HG03280 (cell line): Measurements from ENCODE around the gene RAB36.

Experiments
- ATAC-seq: cut with Tn5 transposase; IDR thresholded peaks from one replicate; pipeline ENCODE4 v1.9.1; 2021; ENCODE audit warnings: mild to moderate bottlenecking, moderate library complexity; ENCODE audit not compliant: unreplicated experiment

The RAB36 gene

DNA sequence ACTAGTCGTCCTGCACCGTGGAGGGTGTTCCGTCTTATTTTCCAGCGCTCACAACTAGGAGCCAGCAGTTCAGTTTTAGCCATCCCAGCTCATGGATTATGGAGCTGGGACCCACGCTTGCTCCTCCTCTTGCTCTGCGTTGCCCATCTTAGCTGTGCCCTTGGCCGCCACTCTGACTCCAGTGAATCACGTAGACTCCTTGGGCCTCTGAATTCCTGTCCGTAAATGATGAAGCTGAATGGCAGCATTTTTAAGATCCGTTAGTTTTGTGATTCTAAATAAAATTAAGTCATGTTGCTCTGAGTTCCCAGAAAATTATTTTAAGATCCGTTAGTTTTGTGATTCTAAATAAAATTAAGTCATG, 58.8 kb downstream of the RAB36 start:
- ATAC-seq, result no peak

DNA sequence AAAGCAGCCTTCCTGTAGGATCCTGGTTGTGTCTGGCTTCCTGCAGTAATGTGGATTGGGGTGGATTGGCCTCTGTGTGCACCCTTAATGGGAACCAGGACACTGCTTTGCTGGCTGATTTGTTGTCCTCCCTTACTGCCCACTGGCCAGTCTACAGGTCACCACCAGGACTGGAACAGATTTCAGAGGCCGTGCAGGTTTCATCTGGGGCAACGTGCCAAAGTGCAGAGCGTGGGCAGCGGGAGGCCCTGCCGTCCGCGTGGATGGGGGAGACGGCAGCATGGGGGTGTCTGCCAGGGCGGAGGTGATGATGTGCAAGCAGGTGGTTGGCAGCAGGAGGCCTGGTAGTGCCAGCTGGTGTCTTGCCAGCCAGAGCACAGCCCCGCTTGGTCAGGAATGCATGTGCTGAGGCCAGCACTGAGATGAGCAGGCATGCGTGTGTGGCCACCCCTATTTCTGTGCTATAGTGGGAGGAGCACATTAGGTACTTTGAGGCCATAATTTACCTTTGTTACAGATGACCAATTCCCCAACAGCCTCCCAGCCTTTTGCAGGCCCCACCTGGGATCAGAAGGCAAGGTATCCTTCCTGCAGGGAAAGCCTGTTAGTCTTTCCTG, 59.4 kb downstream of the RAB36 start:
- no peak for ATAC-seq

DNA sequence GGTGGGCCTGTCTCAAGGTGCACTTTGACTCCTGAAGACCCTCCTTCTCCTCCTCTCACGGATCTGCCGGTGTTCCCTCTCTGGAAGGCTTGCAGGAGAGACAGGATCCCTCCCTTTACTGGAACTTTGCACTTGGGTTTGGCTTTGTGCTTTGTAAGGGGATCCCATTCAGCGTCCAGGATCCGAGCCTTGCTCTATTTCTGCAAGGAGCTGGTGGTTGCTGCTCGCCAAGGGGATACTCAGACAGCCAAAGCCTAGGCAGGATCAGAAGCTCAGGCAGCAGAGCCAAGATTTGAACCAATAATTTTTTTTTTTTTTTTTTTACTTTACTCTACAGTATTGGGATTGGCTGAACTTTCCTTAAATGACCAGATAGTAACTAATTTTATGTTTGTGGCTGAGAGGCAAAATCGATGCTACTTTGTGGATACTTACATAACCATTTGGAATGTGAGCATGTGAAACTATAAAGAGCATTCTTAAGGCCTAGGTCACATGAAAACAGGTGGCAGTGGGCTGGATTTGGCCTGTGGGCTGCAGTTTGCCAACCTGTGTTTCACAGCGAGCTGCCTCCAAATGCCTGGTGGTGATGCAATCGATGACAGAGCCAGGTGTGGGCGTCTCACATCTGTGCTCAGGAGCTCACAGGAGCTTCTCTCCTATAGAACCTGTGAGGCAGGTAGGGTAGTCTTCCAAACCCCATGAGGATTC, 60.2 kb downstream of the RAB36 start:
- no peak for ATAC-seq

- ATAC-seq, result no peak
These were observed 61.6 kb downstream of the RAB36 start for GRCh38 chr22:23206915-23207314.

DNA sequence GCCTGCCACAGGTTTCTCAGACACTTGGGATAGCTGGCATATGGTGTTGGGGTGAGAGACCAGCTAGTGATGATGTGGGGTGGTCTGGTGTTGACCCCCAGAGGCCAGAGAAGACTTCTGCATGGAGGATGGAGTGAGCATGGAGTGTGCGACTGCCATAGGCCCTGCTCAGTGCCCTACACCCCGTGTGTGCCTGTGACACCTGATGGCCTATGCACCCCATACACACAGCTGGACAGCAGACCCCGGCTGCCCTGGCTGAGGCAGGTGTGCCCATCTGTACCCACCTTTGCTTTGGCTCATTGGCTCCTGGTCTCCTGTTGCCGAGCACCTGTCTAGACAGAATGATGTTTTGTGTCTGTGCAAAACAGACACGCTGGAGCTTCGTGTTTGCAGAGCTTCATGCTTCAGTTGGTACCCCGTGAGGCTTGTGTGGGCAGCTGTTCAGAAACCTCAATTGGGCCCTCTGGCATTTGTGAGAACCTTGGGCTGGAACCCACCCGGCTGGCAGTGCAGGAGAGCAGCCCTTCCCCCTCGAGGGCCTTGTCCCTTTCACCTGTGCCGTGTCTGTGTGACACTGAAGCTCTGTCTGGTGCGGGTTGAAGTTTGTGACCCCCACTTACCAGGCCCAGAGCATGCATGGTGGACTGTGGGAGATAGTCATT, 62.6 kb downstream of the RAB36 start:
- no peak for ATAC-seq

- ATAC-seq, result no peak
These were observed 65.3 kb downstream of the RAB36 start for GRCh38 chr22:23210428-23211170.

DNA sequence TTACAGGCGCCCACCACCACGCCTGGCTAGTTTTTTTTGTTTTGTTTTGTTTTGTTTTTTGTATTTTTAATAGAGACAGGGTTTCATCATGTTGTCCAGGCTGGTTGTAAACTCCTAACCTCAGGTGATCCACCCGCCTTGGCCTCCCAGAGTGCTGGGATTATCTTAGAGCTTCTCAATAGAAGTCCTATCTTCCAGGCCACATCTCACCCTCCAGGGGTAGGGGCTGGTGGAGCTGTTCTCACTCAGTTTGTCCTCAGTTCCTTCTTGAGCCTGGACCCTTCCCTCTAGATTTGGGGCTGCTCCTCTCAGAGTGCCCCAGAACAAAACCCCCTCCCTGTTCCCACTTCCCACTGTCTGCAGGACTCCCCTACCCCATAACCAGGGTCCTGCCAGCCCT, 66.3 kb downstream of the RAB36 start:
- ATAC-seq, result no peak

DNA sequence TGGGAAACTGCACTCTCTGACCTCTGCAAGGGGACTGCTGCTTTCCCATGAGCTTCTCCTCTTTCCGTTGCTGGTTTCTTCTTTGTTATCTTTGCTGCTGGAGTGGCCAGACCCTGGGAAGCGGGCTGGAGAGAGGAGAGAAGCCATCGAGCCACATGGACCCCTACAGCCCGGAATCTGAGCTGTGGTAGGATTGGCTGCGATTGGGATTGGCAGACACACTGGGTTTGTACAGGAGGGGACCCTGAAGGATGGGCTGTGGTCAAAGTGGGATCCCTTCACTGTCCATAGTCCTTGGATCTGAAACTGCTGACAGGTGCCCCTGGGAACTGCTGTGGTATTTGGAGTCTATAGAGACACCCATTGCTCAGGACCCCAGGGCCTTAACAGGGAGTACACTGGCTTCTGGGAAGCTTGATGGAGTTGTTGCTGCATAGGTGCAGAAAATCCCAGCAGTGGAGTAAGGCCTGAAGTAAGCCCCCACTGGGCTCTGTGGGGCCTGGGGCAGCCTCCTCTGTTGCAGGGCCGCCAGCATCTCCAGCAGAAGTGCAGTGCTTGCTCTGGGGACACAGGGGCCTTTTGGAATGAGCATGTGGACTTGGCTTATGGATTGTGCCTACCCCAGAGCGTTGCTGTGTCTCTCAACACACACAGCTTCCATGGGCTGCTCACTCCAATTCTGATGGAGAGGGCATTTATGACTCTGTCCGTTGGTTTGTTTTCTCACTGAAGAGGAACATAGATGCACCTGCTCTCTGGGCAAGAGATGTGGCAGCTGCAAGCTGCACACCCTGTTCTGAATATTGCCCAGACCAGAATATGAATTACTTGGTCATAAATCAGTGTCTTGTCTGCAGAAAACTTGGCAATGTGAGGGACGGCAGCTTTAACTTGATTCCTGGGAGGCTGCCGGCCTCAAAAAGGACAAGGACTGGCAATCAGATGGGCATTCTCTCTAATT, 67.1 kb downstream of the RAB36 start:
- ATAC-seq, result no peak

GRCh38 chr22:23213022-23213555, 67.8 kb downstream of the RAB36 start:
- ATAC-seq, result no peak

- no peak for ATAC-seq
These were observed 68.5 kb downstream of the RAB36 start for GRCh38 chr22:23213581-23214334.
